Ovary (tissue), 9 donors: ENCODE data around the gene CCND1. TPM values are rescaled to one million over a fixed set of nuclear protein-coding genes. Genes with fewer than 3 reads are reported as not detected.
A peak's percentile ranks its signal among the peaks of the same experiment; 100 is the strongest.

Experiments
- DNase-seq, 5 donors: peaks; one replicate each; pipeline ENCODE4 v3.0.0-alpha.2; 2019 to 2020
- H3K27ac ChIP-seq, 2 donors: fragments of 200-600 bp; one replicate each; pipeline versions ENCODE4 v1.5.1 to v1.8.0; 2019 to 2022
- H3K27me3 ChIP-seq: fragments of 200-600 bp; one replicate; pipeline ENCODE4 v1.8.0; 2022
- H3K36me3 ChIP-seq: fragments of 200-600 bp; sonication (generic); one replicate; pipeline ENCODE4 v1.5.1; 2019
- H3K4me1 ChIP-seq: one replicate; pipeline ENCODE4 v1.8.1; 2013; ENCODE audit warnings: mild to moderate bottlenecking, moderate library complexity; ENCODE audit not compliant: insufficient read depth
- H3K4me3 ChIP-seq: fragments of 200-600 bp; sonication (generic); one replicate; pipeline ENCODE4 v1.5.1; 2017
- H3K9me3 ChIP-seq, 2 donors: fragments of 200-600 bp in 1 of 2; sonication (generic) in 1 of 2; one replicate each; pipeline versions ENCODE4 v1.5.1 to v1.8.1; 2013 to 2019; ENCODE audit warnings: mild to moderate bottlenecking in 1 of 2, moderate library complexity in 1 of 2
- EP300 ChIP-seq: sonication (generic); formaldehyde crosslinking; IDR thresholded peaks from one replicate; pipeline ENCODE4 v1.6.1; 2017; ENCODE audit warnings: antibody characterized with exemption
- POLR2A ChIP-seq: fragments of 450-650 bp; IDR thresholded peaks from one replicate; pipeline ENCODE4 v1.6.1; 2017; ENCODE audit warnings: antibody characterized with exemption, mild to moderate bottlenecking, moderate library complexity
- WGBS, 3 donors: extraction: QIAGEN DNeasy Blood & Tissue Kit in 1 of 3; methylation state at CpG; one replicate each; pipeline versions ENCODE4 v1.1.5 to v1.1.7; 2013 to 2017; 5-methylcytosine and 5-hydroxymethylcytosine counted together
- intact Hi-C, 4 donors: fragments of 100-400 bp; cut with DNase I; formaldehyde crosslinking; loops; one replicate each; pipeline versions ENCODE4 v1.11.0 to v1.15.1; 2022 to 2023
- polyA plus RNA-seq, 2 donors: library from polyadenylated mRNA; stranded (reverse); fragments of 200-250 nt in 1 of 2; fragments of 350-450 nt in 1 of 2; fragmentation: Illumina TruSeq in 1 of 2; extraction: RNeasy Lipid Tissue Mini Kit (QIAGEN cat#74804) in 1 of 2; gene quantifications; one replicate each; pipeline ENCODE4 v1.2.3, GENCODE V29; 2013 to 2014
- total RNA-seq, 7 donors: library from RNA; depleted of rRNA in 2 of 7; stranded (reverse); fragments of >200 nt in 2 of 7; fragmentation: NEBNext Ultra II Directional in 3 of 7; extraction: Animal tissue kit (Norgen Biotek cat#: 25700) in 3 of 7; gene quantifications; one replicate each; pipeline versions ENCODE4 v1.1.0 to v1.2.4, GENCODE V29; 2016 to 2023
- TF ChIP-seq, protein P1 (sequence below), 3 donors: fragments of 450-650 bp in 2 of 3; fragments of 200-600 bp in 1 of 3; IDR thresholded peaks; one replicate each; pipeline versions ENCODE4 v1.5.1 to v1.8.0; 2016 to 2022; ENCODE audit warnings: antibody characterized with exemption in 3 of 3, mild to moderate bottlenecking in 1 of 3
- donor health status: DM: no; HTN: no; CAD: no; lungs with moderate emphysema.
- donor health status: DM: no; HTN: no; CAD: no.
- donor health status: Bipolar disorder and iron deficiency.
- donor health status: DM: yes; HTN: yes; CAD: no.
- donor health status: DM: no; HTN: no; CAD: no.
- donor health status: DM: yes; HTN: yes; CAD: no.

Gene CCND1
- total and polyA plus RNA-seq, 9 donors: 3.4 to 58.9 (median 19.2) TPM

DNA sequence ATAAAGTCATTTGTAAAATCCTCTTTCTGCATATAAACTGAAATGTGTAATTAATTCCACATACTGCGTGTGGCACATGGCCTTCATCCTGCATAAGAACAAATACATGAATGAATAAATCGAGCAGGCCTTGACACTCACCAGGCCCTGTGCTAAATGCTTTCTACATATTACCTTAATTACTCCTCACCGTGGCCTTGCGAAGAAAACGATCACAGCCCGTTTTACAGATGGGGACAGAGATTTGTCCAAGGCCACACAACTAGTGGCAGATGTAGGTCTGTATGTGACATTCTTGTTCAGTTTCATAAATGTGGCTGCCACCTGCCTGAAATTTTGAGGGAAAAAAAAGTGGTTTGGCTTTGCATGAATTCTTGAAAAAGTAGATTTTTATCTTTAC is 5.8 kb upstream of the CCND1 start:
- 68 to 81% (median 78%) methylated on average over 6 of the region's 6 CpGs for WGBS, 3 donors
- intact Hi-C loops: no loop called here
- no peak overlapping the region for H3K27ac ChIP-seq

DNA sequence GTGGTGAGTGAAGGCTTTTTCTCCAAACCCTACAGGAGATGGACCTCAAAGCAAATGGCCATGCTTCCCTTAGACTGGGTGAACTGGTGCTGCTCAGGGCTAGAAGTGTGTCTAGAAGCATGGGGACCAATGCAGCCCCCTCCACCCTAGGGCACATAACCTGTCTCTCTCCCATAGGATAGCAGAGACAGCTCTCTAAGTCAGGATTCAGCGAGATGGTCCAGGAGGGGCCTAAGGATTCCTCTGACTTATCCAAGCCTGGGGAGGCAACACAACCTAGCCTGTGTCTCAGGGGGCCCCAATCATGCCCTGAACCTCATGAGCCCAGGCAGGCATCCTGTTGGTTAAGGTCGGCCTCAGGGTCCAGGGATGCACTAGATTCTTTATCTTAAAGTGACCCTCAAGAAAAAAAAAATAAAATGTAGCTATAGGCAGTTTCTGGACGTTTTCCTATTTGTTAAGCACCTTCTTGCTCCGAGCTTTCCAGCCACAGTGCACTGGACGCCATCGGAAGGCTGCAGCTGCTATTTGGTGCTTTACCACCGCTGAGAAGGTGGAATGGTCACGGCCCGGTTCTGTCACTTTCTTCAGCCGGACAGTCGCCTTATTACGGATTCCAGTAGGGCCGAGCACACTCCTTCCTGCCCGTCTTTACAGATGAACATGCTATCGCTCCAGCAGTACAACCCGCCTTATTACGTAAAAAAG is 5.0 kb upstream of the CCND1 start:
- H3K4me3 ChIP-seq: peak overlapping the region; percentile 3
- intact Hi-C loops: no loop called here
- TF ChIP-seq, protein P1, sequence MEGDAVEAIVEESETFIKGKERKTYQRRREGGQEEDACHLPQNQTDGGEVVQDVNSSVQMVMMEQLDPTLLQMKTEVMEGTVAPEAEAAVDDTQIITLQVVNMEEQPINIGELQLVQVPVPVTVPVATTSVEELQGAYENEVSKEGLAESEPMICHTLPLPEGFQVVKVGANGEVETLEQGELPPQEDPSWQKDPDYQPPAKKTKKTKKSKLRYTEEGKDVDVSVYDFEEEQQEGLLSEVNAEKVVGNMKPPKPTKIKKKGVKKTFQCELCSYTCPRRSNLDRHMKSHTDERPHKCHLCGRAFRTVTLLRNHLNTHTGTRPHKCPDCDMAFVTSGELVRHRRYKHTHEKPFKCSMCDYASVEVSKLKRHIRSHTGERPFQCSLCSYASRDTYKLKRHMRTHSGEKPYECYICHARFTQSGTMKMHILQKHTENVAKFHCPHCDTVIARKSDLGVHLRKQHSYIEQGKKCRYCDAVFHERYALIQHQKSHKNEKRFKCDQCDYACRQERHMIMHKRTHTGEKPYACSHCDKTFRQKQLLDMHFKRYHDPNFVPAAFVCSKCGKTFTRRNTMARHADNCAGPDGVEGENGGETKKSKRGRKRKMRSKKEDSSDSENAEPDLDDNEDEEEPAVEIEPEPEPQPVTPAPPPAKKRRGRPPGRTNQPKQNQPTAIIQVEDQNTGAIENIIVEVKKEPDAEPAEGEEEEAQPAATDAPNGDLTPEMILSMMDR (IDR thresholded peaks at IDR 0.05): no peak
- TF ChIP-seq POLR2A (no peak), EP300 (no peak)
- no peaks in the 10 kb centered on the region for H3K36me3 ChIP-seq
- H3K9me3 ChIP-seq: no peaks in the 10 kb centered on the region
- H3K27ac ChIP-seq: no peak overlapping the region
- DNase-seq: no peak
- 8 to 12% (median 10%) methylated on average over 17 of the region's 17 CpGs for WGBS, 3 donors
- H3K27me3 ChIP-seq: peaks cover 7% of the 10 kb centered on the region
- H3K4me1 ChIP-seq: peaks cover 5% of the 10 kb centered on the region

More for the DNA sequence above, 5.8 kb upstream of the CCND1 start:
- Histone ChIP-seq H3K4me3 (no peak overlapping the region), H3K4me1 (peaks cover 5% of the 10 kb centered on the region), H3K27me3 (peaks cover 7% of the 10 kb centered on the region), H3K36me3 (no peaks in the 10 kb centered on the region), H3K9me3 (no peaks in the 10 kb centered on the region)
- DNase-seq: no peak
- TF ChIP-seq, protein P1 (IDR thresholded peaks at IDR 0.05): no peak
- TF ChIP-seq EP300: no peak
- TF ChIP-seq POLR2A: no peak

DNA sequence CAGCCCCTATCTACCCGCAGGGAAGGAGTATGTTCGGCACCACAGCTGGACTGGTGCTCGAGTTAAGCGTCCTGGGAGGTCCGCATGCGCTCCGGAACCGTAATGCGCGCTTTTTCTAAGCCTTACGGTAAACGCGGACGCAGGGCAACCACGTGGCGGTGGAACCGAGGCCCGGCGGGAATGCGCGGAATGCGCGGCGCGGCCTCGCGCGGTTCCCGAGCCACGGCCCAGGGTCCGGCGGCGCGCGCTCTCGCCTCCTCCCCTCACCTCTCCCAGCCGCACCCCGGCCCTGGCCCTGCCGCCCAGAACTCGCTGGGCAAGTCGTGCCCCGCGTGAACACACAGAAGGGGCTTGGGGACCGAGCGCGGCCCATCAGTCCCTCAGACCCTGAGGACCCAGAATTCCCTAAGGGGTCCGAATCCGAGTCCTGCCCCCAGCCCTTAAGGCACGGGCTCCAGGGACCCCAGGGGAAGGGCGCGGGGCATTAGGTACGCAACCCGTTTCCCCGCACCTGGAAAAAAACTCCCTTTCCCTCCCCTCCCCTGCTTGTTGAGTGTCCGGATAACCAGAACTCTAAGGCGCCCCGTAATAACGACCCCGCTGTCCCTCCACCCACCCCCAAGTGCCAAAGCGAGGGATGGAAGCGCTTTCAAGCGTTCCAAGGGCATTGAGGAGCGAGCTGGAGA is 4.3 kb upstream of the CCND1 start:
- WGBS, 3 donors: 1 to 2% (median 1%) methylated on average over 51 to 63 of the region's 63 CpGs
- peak in 4 of 5 donors; percentile 25 to 70 (median 58) for DNase-seq
- H3K9me3 ChIP-seq: no peaks in the 10 kb centered on the region
- peaks cover 7% of the 10 kb centered on the region for H3K27me3 ChIP-seq
- intact Hi-C loops: no loop called here
- H3K4me3 ChIP-seq: peak overlapping the region; percentile 3
- H3K4me1 ChIP-seq: peaks cover 5% of the 10 kb centered on the region
- TF ChIP-seq POLR2A (no peak), EP300 (no peak)
- TF ChIP-seq, protein P1 (IDR thresholded peaks at IDR 0.05): no peak
- no peak overlapping the region for H3K27ac ChIP-seq
- no peaks in the 10 kb centered on the region for H3K36me3 ChIP-seq

DNA sequence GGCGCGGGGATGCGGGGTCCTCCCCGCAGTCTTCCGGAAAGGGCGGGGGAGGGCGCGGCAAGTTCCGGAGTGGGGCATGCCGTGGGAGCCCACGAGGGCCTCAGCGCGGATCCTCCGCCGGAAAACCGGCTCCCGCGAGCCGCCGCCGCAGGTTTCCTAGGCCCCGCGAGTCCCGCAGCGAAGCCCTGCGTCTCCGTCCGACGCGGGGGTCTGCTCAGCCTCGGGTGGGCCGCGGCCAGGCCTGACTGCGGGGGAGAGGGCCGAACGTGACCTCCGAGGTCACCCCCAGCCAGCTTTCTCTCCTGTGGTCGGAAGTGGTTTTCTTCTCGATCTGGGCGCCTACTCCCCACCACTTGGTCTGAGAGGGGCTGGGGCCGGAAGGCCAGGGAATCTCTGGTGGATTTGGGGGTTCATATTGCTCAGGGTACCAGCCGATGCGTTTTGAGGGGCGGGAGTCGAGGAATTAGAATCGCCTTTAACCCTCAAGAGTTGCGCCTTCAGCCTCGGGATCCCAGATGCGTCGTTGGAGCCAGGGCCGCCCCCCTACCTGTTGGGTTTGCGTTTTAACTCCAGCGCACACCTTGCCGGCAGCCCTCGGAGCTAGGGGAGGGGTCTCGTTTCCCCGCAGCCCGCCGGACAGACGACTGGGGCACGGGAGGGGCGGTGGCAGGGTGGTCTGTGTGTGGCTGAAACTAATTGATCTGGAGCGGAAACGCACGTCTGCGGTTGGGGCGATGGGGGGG is 3.6 kb upstream of the CCND1 start:
- Histone ChIP-seq H3K27me3 (peaks cover 7% of the 10 kb centered on the region), H3K4me3 (no peak overlapping the region), H3K9me3 (no peaks in the 10 kb centered on the region), H3K4me1 (peaks cover 5% of the 10 kb centered on the region), H3K36me3 (no peaks in the 10 kb centered on the region), H3K27ac (no peak overlapping the region)
- no peak for DNase-seq
- no peak for TF ChIP-seq POLR2A
- TF ChIP-seq EP300: no peak
- TF ChIP-seq, protein P1 (IDR thresholded peaks at IDR 0.05): no peak
- 4 to 8% (median 7%) methylated on average over 36 to 67 of the region's 67 CpGs for WGBS, 3 donors
- intact Hi-C loops: no loop called here
